GM19240 (cell line): ENCODE measurements around the gene NPM3.

Experiments used
- DNase-seq: peaks from one replicate; pipeline ENCODE4 v3.0.0; 2011; ENCODE audit warnings: low spot score; ENCODE audit not compliant: insufficient read length

The NPM3 gene

DNA sequence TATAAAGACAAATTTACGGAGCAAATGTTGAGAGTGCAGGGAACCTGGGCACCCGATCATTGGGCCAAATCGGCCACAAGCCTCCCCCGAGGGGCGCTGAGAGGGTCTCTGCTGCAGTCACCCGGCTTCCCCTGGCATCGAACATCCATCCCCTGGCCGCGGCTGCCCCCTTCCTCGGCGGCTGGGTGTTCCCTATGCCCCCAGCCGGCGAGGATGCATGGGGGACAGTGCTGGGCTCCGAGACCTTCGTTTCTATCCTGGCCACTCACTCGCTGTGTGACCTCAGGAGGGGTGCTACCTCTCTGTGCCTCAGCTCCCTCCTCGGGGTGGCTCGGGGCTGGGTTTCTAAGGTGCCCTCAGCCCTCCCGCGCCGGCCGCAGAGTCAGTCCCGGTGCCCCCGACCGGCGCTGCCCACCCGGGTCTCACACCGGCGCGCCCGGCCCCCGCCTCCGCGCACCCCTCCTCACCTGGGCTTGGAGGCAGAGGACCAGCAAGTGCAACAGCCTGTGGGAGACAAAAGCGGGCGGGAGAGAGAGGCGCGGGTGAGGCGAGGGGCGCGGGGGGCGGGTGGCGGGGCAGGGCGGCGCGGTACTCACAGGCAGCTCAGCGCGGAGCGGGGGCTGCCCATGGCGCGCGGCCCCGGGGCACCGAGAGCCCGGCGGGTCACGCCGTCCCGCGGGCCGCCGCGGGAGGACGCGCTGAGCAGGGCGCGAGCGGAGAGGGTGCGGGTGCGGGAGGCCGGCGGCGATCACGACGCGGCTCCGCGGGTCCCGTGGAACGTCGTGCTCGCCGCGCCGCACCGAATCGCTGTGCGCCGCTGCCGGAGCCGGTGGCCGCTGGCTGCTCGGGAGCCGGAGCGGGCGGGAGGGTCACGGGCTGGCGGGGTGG is 7.7 kb downstream of the NPM3 start, which contains the start of gene FGF8:
FGF8 (minus strand) TSS at position 842 of the 888 bp plus-strand sequence; CDS start at position 628, 214 bp downstream.
- DNase-seq = no peak

DNA sequence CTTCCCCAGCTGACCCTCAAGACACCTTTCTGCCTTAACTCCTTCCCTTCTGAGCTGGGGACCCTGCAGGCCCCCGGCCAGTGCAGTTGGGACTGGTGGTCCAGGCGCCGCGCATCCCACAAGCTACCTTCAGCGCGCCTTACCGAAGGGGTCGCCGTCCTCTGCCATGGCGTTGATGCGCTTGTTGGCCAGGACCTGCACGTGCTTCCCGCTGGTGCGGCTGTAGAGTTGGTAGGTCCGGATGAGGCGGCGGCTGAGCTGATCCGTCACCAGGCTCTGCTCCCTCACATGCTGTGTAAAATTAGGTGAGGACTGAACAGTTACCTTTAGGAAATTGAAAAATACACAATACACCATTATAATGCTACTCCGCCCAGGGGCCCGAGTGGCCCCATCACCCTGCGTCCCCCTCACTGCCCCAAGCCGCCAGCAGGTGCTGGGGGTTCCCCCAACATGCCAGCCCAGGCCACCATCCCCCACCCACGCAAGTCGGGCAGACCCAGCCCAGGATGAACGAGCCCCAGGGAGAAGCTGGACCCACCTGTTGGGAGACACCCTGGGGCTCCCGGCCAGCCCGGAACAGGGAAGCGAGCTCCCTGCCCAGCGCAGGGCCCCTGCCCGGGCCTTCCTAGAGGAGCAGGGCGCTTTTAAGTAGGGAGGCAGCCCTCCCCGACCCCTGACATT is 8.5 kb downstream of the NPM3 start:
- no peak for DNase-seq

- DNase-seq = no peak
Observed at GRCh38 chr10:101773923-101774588, 9.2 kb downstream of the NPM3 start.

GRCh38 chr10:101772895-101773761 is 10.1 kb downstream of the NPM3 start:
- no peak for DNase-seq

DNA sequence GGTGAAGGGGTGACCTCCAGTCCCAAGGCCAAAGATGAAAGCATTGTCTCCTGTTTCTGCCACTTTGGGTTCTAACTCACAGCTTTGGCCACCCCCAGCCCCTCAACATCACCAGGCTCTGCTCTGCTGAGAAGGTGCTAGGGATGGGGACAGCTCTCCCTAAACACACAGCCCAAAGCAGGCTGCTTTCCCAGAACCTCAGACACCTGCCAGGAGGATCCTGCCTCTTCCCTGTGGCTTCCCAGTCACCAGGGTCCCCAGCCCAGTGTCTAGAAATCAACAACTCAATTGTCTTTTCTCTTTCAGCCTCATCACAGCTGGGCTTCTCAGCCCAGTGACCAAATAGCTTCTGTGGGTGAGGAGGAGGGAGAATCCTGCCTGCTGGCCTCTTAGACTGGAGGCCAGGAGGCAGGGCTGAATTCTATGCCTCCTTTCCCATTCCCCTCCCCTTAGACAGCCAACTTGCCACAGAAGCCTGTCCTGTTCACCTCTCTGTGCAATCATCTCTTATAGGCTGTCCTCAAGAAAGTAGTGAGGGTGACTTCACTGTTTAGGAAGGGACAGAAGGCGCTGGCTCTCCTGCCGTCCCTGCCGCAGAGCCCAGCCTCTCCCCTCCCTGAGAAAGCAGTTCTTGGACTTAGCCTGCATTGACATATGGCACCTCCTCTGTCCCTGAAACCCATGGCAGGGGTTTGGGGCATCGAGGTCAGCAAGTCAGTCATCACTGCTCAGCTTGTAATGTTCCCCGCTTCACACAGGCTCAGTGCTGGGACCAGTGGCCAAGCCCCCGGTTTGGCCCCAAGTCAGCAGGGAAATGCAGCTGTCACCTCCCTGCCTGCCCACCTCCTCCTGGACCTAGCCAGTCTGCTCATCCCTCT is 11.0 kb downstream of the NPM3 start:
- DNase-seq = no peak

DNA sequence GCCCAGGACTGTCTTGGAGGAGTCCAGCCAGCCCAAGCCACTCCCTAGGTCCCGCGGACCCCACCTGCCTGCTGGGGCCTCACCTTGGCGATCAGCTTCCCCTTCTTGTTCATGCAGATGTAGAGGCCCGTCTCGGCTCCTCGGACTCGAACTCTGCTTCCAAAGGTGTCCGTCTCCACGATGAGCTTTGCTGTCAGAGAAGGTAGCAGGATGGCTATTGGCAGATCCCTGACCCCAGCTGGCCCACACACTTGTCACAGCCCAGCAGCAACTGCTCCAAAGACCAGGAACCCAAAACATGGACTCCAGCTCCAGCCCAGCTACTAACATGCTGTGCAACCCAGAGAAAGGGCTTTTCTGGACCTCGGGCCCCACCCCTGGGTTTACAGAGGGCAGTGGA is 11.9 kb downstream of the NPM3 start:
- DNase-seq = no peak

GRCh38 chr10:101770331-101771215 is 12.7 kb downstream of the NPM3 start:
- DNase-seq = no peak

GRCh38 chr10:101769541-101770180 is 13.6 kb downstream of the NPM3 start:
- DNase-seq = no peak

GRCh38 chr10:101768791-101769170 is 14.5 kb downstream of the NPM3 start:
- DNase-seq = no peak

DNA sequence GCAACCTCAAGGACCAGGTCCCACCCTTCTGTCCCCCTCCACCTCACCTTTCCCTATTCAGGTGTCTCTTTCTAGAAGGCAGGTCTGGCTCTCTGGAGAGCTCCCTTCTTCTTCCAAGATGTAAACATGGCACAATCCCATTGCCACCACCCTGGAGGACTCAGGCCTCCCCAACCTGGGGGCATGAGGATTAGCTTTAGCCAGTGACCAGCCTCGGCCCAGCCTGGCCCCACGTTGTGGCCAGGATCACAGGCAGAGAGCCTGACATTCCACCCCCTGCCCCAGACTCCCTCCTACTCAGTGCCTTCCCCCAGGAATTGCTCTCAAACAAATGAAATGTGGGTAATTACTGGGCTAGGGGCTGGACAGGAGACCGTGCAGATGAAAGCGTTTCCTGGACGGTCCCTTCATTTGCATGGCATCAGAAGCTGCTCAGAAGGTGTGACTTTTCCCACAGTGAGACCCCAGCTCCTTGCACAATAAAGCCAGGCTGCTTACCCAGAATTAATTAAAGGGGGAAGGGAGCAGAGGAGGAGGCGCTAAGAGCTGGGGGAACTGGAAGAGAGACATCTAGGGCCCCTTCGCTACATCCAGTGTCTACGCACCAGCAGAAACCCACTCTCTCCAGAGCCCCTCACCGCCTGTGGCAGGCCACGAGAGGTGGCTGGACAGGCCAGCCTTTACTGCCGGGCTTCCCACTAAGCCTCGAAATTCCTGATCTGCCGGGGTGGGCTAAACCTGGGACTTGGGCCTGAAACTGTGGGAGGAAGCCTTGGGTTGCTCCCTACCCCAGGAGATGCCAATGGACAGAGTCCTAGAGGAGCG is 15.1 kb downstream of the NPM3 start:
- DNase-seq = no peak

DNA sequence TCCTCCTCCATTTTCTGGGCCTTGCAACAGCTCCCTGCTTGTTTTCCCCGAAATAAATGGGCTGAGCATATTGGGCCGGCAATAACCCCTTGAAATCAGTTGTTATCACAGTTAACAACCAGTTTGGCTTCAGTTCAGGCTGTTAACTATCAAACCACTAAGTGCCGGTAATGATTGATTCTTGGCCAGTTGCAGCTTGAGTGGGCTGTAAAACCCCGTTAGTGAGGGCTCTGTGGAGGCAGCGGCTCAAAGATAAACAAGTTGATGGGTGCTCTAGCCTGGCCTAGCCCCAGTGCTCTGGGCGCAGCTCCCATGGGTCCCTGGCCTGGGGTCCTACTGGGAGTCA is 15.7 kb downstream of the NPM3 start:
- DNase-seq = no peak

GRCh38 chr10:101766753-101767599 is 16.3 kb downstream of the NPM3 start:
- no peak for DNase-seq

DNA sequence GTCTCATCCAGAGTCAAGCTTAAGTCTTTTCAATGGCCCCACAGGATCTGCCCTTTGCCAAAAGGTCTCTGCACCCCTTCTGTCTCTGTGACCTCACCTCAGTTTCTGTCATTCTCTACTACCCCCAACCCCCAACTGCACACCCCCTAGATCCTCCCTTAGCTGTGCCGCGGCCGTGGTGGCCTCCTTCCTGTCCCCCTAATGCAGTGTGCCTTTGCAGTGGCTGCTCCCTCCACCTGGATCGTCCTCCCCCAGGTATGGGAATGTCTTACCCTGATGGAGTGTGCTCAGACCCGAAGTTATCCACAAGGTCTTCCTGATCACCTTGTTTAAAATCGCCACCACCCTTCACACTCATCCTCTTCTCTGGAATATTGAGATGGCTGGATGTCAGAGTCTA is 16.9 kb downstream of the NPM3 start:
- no peak for DNase-seq

GRCh38 chr10:101763141-101763846 is 20.0 kb downstream of the NPM3 start:
- DNase-seq = no peak

DNA sequence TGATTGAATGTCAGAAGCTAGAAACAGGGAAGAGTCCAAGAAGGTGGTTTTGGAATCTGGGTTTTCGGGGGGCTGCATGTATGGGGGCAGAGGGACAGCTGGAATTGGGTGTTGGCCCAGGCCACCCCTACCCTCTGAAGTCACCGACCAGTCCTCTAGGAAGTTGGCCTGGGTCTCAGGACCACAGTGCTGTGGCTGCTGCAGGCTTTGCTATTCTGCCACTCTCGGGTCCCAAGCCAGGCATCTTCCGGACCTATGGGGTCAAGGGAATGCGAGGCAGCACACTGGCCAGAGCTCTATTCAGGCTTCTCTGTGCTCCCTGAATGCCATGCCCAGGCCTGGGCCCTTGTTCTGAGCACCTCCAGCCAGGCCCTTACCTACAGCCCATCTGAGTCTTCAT is 20.5 kb downstream of the NPM3 start:
- DNase-seq = no peak

DNA sequence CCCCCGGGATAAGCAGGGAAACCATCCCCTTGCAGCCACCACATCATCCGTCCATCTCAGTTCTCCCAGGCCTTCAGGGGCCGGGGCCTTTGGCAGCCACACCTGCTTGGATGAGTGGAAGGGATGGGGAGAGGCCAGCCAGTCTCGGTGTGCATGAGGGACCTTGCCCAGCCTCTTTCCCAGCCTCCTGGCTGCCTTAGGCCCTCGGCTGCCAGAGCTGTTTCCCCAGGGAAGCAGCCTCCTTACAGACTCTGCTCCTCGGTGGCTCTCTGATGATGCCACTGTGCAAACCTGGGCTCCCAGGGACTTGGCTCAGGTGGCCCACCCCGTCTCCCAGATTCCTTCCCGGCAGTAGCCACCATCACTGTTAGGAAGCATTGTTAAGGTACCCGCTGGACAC is 22.0 kb downstream of the NPM3 start:
- DNase-seq = no peak
